CD4-positive, alpha-beta T cell treated with Interferon gamma for 1 hour (primary cell): Measurements from ENCODE around the gene ATXN1.

ENCODE experiments used
- DNase-seq: peaks from one replicate; pipeline ENCODE4 v3.0.0-alpha.2; 2020

Gene ATXN1

GRCh38 chr6:16370943-16371342 is 390.3 kb downstream of the ATXN1 start:
- DNase-seq = no peak

DNA sequence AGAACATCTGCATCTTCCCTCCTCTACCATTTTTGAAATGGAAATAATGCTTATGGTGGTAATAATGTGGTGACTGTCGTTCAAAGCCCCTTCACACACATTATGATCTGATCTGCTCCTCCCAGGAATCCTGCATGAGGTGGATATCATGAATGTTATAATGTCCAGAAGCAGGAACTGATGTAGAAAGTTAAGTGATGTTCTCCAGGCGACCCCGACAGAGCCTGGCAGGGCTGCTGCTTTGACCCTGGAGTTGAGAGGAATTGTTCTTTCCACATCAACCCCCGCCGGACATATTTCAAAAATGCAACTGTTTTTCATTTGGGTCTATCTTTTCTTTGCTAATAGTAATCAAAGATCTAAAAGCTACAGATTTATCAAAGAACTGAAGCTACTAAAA is 391.3 kb downstream of the ATXN1 start:
- no peak for DNase-seq

- DNase-seq = no peak
These were observed 392.0 kb downstream of the ATXN1 start for GRCh38 chr6:16369140-16369745.

DNA sequence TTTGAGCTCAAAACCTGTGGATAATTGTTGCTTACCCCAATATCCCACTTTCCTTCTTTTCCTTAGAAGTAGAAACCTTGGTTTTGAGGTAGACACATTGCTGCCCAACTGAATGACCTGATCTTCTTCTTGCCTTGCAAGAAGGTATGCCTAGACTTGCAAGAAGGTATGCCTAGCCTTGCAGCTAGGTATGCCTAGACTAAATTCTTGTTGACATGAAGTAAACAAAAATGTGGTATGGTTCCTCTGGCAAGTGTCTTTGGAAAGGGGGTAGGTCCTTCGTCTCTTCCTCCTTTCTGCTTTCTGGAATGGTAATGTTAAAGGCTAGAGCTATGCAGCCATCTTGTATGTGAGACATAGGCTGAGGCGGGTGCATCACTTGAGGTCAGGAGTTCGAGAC is 393.7 kb downstream of the ATXN1 start:
- DNase-seq = no peak

GRCh38 chr6:16363749-16364148 is 397.5 kb downstream of the ATXN1 start:
- DNase-seq = no peak

DNA sequence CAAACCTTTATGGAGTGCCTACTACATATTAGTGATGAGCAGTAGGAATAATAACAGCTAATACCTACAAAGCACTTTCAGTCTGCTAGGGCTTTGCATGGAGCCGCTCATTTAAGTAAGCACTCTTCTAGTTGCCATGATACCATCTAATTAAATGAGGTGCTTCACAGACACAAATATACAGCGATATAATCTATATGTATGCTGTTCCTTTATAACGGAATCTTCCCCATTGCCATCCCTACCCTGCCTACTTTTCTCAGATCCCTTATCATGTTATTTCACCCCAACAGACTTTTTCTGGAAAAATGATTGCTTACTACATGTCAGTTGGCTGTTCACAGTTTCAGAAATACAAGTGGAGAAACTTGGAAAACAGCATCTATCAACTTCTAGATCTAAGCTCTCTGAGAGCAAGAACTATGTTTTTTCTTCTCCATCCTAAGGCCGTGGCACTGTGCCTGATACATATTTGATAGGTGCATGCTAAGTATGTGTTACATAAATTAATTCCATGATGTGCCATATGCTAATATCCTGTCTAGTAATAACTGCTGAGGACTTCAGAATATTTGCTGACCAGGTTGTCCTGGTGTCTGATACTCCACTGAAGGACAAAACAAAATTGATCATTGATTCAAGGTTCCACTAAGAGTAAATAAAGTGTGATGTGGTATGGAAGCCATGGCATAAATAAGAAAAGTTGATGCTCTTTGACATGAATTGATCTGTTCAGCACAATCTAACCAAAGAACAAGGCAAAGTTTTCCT is 398.3 kb downstream of the ATXN1 start:
- DNase-seq = no peak

GRCh38 chr6:16362296-16362695 is 399.0 kb downstream of the ATXN1 start:
- no peak for DNase-seq

DNA sequence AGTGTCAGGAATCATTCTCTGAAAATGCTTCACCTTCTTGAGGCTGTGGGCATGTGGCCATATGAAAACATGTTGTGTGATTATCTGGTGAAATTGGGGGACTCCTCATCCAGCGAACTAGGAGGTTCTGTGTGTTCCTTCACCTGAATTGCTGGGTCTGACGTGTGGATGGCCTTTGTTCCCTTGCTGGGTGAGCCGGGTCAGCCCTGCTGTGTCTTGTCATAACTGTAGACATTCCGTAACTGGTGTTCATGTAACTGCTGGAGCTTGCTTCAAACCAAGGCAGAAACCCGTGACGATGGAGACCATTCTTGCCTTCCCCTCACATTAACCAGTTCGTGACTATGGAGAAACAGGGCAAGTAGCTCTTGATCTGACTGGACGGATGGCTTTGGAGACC is 399.4 kb downstream of the ATXN1 start:
- no peak for DNase-seq

- no peak for DNase-seq
These were observed 400.1 kb downstream of the ATXN1 start for GRCh38 chr6:16361121-16361520.

- no peak for DNase-seq
These were observed 400.9 kb downstream of the ATXN1 start for GRCh38 chr6:16360365-16360764.

GRCh38 chr6:16359563-16359962 is 401.7 kb downstream of the ATXN1 start:
- DNase-seq = no peak

DNA sequence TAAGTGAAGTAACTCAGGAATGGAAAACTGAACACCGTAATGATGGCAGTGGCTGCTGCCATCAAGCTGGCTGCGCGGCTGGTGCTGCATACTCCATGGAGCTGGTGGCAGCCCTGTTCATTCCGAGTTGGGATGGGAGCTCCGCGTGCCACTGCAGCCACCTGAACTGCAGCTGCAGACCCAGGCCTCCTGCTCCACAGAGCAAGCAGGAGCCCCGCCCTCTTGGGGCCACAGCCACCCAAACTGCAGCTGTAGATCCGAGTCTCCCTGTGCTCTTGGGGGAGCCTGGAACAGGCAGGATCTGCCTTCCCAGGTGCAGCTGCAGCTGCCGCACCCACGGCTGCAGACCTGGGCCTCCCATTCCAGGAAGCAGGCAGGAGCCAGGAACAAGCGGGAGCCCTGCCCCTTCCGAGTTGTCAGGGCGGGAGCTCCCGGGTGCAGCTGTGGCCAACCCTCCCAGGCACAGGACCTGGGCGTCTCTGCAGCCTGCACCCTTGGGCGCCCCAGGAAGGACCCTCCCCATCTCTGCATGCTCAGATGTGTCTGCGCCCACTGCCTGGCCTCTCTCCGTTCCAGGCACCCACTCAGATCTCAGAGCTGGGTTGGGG is 402.6 kb downstream of the ATXN1 start:
- no peak for DNase-seq

DNA sequence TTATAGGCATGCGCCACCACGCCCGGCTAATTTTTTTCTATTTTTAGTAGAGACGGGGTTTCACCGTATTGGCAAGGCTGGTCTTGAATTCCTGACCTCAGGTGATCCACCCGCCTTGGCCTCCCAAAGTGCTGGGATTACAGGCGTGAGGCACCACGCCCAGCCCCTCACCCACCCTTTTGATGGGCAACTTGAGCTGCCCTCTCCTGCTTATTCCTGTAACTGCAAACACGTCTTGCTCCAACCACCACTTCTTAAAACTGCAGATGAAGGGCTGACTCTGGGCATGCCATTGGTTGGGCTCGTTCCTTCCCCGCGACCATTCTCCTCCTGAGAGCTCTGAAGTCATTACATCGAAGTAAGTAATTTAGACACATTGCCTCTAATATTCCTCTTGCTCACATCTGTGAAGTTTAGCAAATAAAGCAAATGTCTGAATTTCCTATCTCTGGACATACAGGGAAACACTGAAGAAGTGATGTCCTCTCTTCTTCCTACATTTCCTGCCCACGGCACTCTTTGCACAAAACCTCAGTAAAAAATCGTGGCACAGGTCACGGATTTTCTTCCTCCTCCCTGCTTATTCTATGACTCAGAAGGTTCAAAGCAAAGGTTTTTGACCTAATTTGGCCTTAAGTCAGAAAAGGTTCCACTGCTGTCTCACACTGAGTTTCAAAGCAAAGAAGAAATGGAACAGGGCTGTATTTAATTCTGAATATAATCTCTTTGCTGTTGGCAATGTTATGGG is 405.4 kb downstream of the ATXN1 start:
- DNase-seq = no peak

DNA sequence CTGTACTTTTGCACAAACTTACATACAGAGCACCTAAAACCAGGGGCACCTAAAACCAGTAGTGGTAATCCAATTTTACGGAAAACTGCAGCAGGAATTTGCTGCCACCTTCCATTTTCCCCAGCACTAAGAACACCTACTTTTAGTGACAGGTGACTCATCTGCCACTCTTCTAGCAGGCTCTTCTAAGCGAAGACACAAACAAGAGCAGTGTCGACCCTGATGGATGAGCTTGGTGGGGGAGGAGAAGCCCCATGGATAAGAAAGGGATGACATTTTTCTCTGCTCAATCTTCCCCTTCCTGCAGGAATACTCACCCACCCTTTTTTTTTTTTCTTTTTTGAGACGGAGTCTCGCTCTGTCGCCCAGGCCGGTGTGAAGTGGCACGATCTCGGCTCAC is 406.0 kb downstream of the ATXN1 start:
- no peak for DNase-seq

DNA sequence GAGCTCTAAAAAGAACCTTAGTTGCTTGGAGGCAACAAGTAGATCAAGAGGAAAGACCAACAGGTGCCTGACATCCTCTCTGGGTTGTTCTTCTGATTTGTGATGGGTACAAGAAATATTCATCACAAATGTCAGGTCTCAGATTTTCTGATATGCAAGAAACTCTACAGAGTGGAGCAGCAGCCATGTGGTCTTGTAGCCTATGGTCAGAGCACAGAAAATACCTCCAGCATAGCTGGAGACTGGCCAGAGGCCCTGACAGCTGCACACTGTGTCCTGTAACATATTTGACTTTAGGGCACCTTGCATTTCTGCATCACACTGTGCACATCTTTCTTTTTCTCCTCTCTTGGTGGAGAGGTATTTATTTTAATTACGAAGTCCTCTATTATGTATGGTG is 406.6 kb downstream of the ATXN1 start:
- DNase-seq = no peak

GRCh38 chr6:16352821-16353438 is 408.3 kb downstream of the ATXN1 start:
- no peak for DNase-seq

GRCh38 chr6:16352258-16352635 is 409.0 kb downstream of the ATXN1 start:
- no peak for DNase-seq

DNA sequence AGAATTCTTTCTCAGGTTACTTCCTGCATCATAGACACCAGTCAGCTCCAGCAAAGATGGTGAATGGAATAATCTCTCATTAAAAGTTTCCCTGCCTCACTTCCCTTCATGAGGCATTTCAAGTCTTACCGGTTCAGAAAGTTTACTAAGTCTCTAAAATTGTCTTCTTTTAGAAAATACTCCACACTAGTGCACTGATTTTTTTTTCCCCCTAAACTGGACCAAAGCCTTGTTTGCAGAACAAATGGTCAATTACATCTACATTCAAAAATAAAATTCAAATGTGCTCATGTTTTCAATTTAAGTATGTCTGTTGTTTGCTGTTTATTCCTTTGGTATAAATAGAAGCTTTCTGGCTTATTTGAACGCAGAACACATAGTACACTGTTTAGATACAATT is 411.7 kb downstream of the ATXN1 start:
- DNase-seq = no peak

- no peak for DNase-seq
These were observed 414.4 kb downstream of the ATXN1 start for GRCh38 chr6:16346831-16347230.

GRCh38 chr6:16345449-16346330 is 415.6 kb downstream of the ATXN1 start:
- DNase-seq = no peak

GRCh38 chr6:16344756-16345155 is 416.5 kb downstream of the ATXN1 start:
- no peak for DNase-seq

GRCh38 chr6:16343593-16343992 is 417.7 kb downstream of the ATXN1 start:
- DNase-seq = no peak
